ENCODE data around the gene UBAP2.

GRCh38 chr9:34034698-34035065 is 14.0 kb downstream of the UBAP2 start:
- TF ChIP-seq EZH2 (IDR thresholded peaks at IDR 0.05) (no peak), POLR2AphosphoS5 (IDR thresholded peaks at IDR 0.05; ENCODE audit: borderline replicate concordance, low read depth, low read length) (no peak)
